Measurements from ENCODE around the gene RAB6A.

Gene RAB6A

DNA sequence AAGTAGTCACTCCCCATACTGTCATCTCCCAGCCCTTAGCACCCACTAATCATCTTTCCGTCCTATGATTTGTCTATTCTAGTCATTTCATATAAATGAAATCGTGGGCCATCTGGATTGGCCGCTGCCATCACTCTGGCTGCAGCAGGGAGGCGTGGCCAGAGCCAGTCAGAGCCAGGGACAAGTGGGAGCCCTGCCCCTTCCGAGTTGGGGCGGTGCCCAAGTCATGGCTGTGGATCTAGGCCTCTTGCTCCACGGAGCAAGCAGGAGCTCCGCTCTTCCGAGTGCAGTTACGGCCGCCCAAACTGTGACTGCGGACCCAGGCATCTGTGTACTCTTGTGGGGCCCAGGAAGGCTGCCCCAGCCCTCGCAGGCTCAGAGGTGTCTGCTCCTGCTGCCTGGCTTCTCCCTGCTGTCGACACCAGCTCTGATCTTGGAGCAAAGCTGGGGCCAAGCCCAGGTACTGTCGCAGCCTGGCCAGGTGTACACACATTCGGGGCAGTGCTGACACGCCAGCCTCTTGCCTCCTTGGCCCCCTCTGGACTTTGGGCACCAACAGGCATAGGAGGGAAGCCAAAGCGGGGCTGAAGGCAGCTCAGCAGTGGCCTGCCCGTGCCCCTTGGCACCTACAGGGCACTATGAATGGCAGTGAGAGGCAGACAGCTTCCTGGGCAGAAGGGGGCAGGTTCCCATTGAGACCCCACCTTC, 35.2 kb upstream of the RAB6A start:
- no peak for TF ChIP-seq CTCF (IDR thresholded peaks at IDR 0.05)

GRCh38 chr11:73792584-73792983, 31.7 kb upstream of the RAB6A start:
- no peak for TF ChIP-seq CTCF (IDR thresholded peaks at IDR 0.05)

DNA sequence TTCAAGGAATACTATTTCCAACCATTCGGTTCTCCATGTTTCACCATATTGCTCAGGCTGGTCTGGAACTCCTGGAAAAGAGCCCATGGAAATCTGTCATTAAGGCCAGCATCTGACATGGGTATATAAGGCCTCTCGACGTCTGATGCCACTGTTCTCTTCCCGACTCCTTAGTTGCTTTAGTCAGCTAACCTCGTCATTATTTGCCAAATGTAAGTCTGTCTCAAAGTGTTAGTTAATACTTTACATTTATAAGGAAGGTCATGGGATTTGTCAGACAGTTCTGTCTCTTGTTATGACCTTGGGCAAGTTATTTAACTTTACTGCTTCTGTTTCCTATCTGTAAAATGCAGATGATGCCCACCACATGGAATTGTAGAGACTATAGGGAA, 28.4 kb upstream of the RAB6A start:
- no peak for TF ChIP-seq CTCF (IDR thresholded peaks at IDR 0.05)

DNA sequence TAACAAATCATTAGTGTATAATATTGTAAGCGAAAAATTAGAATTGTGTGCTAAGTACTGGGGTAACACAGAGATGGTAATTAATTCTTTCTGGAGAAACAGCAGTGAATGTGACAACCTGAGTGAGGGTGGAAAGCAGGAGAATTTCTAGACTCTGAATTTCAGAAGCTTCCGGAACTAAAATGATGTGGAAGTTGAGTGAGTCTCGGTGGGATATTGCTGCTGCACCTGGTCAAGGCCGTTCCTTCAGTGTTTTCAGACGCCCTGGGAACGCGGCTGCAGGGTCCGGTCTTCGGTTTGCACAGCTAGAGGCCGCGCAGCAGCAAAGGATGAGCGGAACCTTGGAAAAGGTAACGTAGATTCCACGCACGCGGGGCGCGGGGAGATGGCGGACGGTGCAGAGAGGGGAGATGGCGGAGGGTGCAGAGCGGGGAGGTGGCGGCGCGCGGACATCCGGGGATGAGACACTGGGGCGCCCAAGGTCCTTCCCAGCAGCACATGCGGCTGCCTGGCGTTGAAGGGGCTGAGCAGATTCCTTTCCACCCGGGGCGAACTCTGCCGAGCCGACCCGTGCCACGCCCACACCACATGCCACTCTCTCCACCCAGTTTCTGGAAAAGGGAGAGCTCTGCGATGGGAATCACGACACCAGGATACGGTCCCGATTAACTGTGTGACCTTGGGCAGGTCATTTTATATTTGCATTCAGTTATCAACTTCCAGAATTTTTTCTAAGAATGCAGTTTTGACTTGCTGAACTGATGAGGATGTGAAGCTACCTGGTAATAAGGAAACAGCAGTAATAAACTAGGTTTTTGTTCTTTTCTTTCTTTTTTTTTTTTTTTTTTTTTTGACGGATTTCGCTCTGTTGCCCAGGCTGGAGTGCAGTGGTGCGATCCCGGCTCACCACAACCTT, 27.0 kb upstream of the RAB6A start, which contains the start of gene MRPL48:
TSS of gene MRPL48 (plus strand) at position 232 of the 916 bp plus-strand sequence. CDS start at position 330, 98 bp downstream.
- TF ChIP-seq CTCF (IDR thresholded peaks at IDR 0.05) = no peak

DNA sequence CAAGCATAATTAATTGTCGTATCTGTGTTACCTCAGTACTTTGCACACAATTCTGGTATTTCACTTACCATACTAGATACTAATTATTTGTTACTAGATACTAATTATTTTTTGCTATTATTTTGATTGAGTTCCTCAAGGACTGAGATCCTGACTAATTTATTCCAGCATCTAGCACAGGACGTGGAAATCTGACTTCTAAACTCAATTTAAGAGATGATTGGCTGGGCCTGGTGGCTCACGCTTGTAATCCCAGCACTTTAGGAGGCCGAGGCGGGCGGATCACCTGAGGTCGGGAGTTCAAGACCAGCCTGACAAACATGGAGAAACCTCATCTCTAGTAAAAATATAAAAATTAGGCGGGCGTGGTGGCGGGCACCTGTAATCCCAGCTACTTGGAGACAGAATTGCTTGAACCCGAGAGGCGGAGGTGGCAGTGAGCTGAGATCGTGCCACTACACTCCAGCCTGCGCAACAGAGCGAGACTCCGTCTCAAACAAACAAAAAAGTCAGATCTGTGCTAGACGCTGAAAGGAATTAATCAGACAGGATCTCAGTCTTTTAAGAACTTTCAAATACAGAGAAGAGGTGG, 26.3 kb upstream of the RAB6A start:
- TF ChIP-seq CTCF (IDR thresholded peaks at IDR 0.05) = no peak

DNA sequence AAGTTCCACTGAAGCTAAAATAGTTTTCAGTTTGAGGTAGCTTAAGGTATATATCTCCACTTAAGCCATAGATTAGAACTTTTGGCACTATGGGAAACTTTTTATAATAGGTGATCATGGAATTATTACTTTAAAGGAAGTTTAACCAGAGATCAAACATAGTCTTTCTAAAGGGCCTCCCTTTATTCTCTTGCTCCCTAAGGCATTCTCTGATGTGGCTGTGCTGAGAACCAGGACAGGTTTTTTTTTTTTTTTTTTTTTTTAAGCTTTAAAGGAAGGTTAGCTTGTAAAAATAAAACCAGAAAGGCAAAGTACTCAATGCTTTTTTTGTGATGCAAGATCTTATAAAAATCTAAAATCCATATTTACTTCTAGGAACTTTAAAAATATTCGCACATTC, 23.9 kb upstream of the RAB6A start:
- TF ChIP-seq CTCF (IDR thresholded peaks at IDR 0.05) = no peak

- TF ChIP-seq CTCF (IDR thresholded peaks at IDR 0.05) = no peak
Measured at GRCh38 chr11:73784080-73784634, 23.3 kb upstream of the RAB6A start.
